ENCODE measurements around the gene FRMPD4.

GRCh38 chrX:12145402-12145801 lies 7.1 kb downstream of the FRMPD4 start:
- TF ChIP-seq EZH2 (IDR thresholded peaks at IDR 0.05; ENCODE audit: borderline replicate concordance, low read depth, low read length, severe bottlenecking): no peak
- TF ChIP-seq CTCF (IDR thresholded peaks at IDR 0.05; ENCODE audit: extremely low read depth in 1 of 2, insufficient read depth in 1 of 2, low read depth in 1 of 2, low read length in 2 of 2): no peak
- no peak for TF ChIP-seq POLR2A (IDR thresholded peaks at IDR 0.05; ENCODE audit: low read depth, low read length)
- TF ChIP-seq MAX (IDR thresholded peaks at IDR 0.05; ENCODE audit: insufficient read depth, insufficient read length): no peak
- TF ChIP-seq POLR2AphosphoS5 (IDR thresholded peaks at IDR 0.05; ENCODE audit: insufficient read depth, low read depth, low read length): no peak
- no peak for TF ChIP-seq MYC (IDR thresholded peaks at IDR 0.05; ENCODE audit: low read depth, low read length)
- TF ChIP-seq FOS (IDR thresholded peaks at IDR 0.05; ENCODE audit: borderline replicate concordance, insufficient read depth, low read length): no peak
- no peak for TF ChIP-seq JUN (IDR thresholded peaks at IDR 0.05; ENCODE audit: borderline replicate concordance, insufficient read depth, insufficient read length, low read depth)
- no peak for TF ChIP-seq GATA2 (IDR thresholded peaks at IDR 0.05; ENCODE audit: insufficient read depth, insufficient read length, low read depth, low read length)
